Measurements from ENCODE around the gene ENPP3. TPM values are rescaled to one million over a fixed set of nuclear protein-coding genes. Genes with fewer than 3 reads are reported as not detected.

The ENPP3 gene
- total and polyA plus RNA-seq, 2 experiments from 2014 or later: not detected

DNA sequence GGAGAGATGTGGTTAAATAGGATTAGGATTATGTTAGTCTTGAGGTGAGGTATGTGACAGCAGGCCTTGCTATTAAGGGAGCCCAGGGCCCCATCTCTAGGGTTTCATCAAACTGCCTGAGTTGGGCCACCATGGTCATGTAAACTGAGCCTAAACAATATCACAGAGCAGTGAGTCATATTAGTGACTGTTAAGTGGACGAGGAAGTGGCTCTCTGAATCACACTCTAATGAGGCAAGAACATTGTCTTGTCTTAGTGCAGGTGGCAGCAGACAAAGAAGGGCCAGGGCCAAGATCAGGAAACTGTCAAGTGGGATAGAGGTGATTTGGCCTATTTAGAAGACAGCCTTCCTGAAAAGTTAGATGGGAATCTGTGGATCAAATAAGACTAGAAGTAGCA is 23.1 kb downstream of the ENPP3 start:
- no peaks in the 10 kb centered on the region for H3K36me3 ChIP-seq (ENCODE audit: insufficient read depth)
- H3K27ac ChIP-seq (ENCODE audit: low read depth): no peak overlapping the region
- Mint-ChIP-seq H3K36me3 (ENCODE audit: low read depth) (no peaks in the 10 kb centered on the region), H3K27me3 (ENCODE audit: insufficient read depth, low read depth, poor library complexity) (peaks cover 2% of the 10 kb centered on the region), H3K4me1 (no peaks in the 10 kb centered on the region), H3K9me3 (no peaks in the 10 kb centered on the region), H3K27ac (no peak overlapping the region), H3K4me3 (no peak overlapping the region)
- H3K4me3 ChIP-seq: no peak overlapping the region
- ATAC-seq (no peak), DNase-seq (ENCODE audit: low spot score) (no peak)
- no peaks in the 10 kb centered on the region for H3K27me3 ChIP-seq (ENCODE audit: insufficient read depth)
- TF ChIP-seq, protein P1, sequence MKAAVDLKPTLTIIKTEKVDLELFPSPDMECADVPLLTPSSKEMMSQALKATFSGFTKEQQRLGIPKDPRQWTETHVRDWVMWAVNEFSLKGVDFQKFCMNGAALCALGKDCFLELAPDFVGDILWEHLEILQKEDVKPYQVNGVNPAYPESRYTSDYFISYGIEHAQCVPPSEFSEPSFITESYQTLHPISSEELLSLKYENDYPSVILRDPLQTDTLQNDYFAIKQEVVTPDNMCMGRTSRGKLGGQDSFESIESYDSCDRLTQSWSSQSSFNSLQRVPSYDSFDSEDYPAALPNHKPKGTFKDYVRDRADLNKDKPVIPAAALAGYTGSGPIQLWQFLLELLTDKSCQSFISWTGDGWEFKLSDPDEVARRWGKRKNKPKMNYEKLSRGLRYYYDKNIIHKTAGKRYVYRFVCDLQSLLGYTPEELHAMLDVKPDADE (IDR thresholded peaks at IDR 0.05): no peak
- no peaks in the 10 kb centered on the region for H3K4me1 ChIP-seq (ENCODE audit: insufficient read depth)
- no peak overlapping the region for H3K4me2 ChIP-seq
- H2AFZ ChIP-seq: no peak overlapping the region
- no peaks in the 10 kb centered on the region for H4K20me1 ChIP-seq (replicated peaks; ENCODE audit: insufficient read depth)
- H3F3A ChIP-seq (replicated peaks; ENCODE audit: low read depth): no peaks in the 10 kb centered on the region
- 0 out of 2 replicates have a peak, but pooled peaks cover 2% of the 10 kb centered on the region for H3K9me2 ChIP-seq (ENCODE audit: insufficient read depth)
- no peaks in the 10 kb centered on the region for H3K79me2 ChIP-seq (replicated peaks; ENCODE audit: insufficient read depth)

DNA sequence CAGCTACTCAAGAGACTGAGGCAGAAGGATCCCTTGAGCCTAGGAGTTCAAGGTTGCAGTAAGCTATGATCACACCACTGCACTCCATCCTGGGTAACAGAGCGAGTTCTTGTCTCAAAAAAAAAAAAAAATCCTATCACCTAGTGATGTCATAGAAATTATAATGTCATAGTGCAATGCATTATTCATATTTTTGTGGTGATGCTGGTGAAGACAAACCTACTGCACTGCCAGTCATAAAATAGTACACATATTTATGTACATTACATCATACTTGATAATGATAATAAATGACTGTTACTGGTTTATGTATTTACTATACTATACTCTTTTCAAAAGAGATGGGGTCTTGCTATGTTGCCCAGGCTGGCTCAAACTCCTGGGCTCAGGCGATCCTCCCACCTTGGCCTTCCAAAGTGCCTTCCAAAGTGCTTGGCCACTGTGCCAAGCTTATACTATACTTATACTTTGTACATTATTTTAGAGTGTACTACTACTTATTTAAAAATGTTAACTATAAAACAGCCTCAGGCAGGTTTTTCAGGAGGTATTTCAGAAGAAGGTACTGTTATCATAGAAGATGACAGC is 26.6 kb downstream of the ENPP3 start:
- Histone ChIP-seq H3K36me3 (ENCODE audit: insufficient read depth) (no peaks in the 10 kb centered on the region; the same call in 1 of the 2 replicates), H3K4me1 (ENCODE audit: insufficient read depth) (no peaks in the 10 kb centered on the region), H3K27ac (ENCODE audit: low read depth) (no peak overlapping the region), H3K4me3 (no peak overlapping the region), H2AFZ (no peak overlapping the region), H3K27me3 (ENCODE audit: insufficient read depth) (no peaks in the 10 kb centered on the region), H4K20me1 (replicated peaks; ENCODE audit: insufficient read depth) (no peaks in the 10 kb centered on the region), H3F3A (replicated peaks; ENCODE audit: low read depth) (no peaks in the 10 kb centered on the region), H3K79me2 (replicated peaks; ENCODE audit: insufficient read depth) (no peaks in the 10 kb centered on the region), H3K4me2 (no peak overlapping the region), H3K9me2 (ENCODE audit: insufficient read depth) (no peaks in the 10 kb centered on the region)
- Mint-ChIP-seq H3K27me3 (ENCODE audit: insufficient read depth, low read depth, poor library complexity) (no peaks in the 10 kb centered on the region), H3K27ac (no peak overlapping the region), H3K36me3 (ENCODE audit: low read depth) (no peaks in the 10 kb centered on the region), H3K4me3 (no peak overlapping the region), H3K4me1 (no peaks in the 10 kb centered on the region), H3K9me3 (no peaks in the 10 kb centered on the region)
- DNase-seq (ENCODE audit: low spot score) (no peak), ATAC-seq (no peak)
- TF ChIP-seq, protein P2, sequence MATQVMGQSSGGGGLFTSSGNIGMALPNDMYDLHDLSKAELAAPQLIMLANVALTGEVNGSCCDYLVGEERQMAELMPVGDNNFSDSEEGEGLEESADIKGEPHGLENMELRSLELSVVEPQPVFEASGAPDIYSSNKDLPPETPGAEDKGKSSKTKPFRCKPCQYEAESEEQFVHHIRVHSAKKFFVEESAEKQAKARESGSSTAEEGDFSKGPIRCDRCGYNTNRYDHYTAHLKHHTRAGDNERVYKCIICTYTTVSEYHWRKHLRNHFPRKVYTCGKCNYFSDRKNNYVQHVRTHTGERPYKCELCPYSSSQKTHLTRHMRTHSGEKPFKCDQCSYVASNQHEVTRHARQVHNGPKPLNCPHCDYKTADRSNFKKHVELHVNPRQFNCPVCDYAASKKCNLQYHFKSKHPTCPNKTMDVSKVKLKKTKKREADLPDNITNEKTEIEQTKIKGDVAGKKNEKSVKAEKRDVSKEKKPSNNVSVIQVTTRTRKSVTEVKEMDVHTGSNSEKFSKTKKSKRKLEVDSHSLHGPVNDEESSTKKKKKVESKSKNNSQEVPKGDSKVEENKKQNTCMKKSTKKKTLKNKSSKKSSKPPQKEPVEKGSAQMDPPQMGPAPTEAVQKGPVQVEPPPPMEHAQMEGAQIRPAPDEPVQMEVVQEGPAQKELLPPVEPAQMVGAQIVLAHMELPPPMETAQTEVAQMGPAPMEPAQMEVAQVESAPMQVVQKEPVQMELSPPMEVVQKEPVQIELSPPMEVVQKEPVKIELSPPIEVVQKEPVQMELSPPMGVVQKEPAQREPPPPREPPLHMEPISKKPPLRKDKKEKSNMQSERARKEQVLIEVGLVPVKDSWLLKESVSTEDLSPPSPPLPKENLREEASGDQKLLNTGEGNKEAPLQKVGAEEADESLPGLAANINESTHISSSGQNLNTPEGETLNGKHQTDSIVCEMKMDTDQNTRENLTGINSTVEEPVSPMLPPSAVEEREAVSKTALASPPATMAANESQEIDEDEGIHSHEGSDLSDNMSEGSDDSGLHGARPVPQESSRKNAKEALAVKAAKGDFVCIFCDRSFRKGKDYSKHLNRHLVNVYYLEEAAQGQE (IDR thresholded peaks at IDR 0.05; ENCODE audit: unreplicated experiment): no peak
- TF ChIP-seq ZNF114 (CRISPR knock-in tag; IDR thresholded peaks at IDR 0.05) (no peak), ZNF331 (CRISPR knock-in tag; IDR thresholded peaks at IDR 0.05; ENCODE audit: low read depth) (no peak), CREB1 (CRISPR knock-in tag; IDR thresholded peaks at IDR 0.05; ENCODE audit: low read depth) (no peak), EZH2 (IDR thresholded peaks at IDR 0.05; ENCODE audit: low read depth, unreplicated experiment) (no peak), POLR2AphosphoS5 (IDR thresholded peaks at IDR 0.05; ENCODE audit: low read depth) (no peak), EZH2phosphoT487 (IDR thresholded peaks at IDR 0.05; ENCODE audit: unreplicated experiment) (no peak)
- TF ChIP-seq, protein P3, sequence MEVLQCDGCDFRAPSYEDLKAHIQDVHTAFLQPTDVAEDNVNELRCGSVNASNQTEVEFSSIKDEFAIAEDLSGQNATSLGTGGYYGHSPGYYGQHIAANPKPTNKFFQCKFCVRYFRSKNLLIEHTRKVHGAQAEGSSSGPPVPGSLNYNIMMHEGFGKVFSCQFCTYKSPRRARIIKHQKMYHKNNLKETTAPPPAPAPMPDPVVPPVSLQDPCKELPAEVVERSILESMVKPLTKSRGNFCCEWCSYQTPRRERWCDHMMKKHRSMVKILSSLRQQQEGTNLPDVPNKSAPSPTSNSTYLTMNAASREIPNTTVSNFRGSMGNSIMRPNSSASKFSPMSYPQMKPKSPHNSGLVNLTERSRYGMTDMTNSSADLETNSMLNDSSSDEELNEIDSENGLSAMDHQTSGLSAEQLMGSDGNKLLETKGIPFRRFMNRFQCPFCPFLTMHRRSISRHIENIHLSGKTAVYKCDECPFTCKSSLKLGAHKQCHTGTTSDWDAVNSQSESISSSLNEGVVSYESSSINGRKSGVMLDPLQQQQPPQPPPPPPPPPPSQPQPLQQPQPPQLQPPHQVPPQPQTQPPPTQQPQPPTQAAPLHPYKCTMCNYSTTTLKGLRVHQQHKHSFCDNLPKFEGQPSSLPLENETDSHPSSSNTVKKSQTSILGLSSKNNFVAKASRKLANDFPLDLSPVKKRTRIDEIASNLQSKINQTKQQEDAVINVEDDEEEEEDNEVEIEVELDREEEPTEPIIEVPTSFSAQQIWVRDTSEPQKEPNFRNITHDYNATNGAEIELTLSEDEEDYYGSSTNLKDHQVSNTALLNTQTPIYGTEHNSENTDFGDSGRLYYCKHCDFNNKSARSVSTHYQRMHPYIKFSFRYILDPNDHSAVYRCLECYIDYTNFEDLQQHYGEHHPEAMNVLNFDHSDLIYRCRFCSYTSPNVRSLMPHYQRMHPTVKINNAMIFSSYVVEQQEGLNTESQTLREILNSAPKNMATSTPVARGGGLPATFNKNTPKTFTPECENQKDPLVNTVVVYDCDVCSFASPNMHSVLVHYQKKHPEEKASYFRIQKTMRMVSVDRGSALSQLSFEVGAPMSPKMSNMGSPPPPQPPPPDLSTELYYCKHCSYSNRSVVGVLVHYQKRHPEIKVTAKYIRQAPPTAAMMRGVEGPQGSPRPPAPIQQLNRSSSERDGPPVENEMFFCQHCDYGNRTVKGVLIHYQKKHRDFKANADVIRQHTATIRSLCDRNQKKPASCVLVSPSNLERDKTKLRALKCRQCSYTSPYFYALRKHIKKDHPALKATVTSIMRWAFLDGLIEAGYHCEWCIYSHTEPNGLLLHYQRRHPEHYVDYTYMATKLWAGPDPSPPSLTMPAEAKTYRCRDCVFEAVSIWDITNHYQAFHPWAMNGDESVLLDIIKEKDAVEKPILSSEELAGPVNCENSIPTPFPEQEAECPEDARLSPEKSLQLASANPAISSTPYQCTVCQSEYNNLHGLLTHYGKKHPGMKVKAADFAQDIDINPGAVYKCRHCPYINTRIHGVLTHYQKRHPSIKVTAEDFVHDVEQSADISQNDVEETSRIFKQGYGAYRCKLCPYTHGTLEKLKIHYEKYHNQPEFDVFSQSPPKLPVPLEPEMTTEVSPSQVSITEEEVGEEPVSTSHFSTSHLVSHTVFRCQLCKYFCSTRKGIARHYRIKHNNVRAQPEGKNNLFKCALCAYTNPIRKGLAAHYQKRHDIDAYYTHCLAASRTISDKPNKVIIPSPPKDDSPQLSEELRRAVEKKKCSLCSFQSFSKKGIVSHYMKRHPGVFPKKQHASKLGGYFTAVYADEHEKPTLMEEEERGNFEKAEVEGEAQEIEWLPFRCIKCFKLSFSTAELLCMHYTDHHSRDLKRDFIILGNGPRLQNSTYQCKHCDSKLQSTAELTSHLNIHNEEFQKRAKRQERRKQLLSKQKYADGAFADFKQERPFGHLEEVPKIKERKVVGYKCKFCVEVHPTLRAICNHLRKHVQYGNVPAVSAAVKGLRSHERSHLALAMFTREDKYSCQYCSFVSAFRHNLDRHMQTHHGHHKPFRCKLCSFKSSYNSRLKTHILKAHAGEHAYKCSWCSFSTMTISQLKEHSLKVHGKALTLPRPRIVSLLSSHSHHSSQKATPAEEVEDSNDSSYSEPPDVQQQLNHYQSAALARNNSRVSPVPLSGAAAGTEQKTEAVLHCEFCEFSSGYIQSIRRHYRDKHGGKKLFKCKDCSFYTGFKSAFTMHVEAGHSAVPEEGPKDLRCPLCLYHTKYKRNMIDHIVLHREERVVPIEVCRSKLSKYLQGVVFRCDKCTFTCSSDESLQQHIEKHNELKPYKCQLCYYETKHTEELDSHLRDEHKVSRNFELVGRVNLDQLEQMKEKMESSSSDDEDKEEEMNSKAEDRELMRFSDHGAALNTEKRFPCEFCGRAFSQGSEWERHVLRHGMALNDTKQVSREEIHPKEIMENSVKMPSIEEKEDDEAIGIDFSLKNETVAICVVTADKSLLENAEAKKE (CRISPR knock-in tag; IDR thresholded peaks at IDR 0.05): no peak
